ENCODE measurements around the gene STAT6.

Gene STAT6

GRCh38 chr12:57051011-57051410, 60.2 kb downstream of the STAT6 start:
- in situ Hi-C loops (cut with MboI; ENCODE audit: low sequenced_read_pairs) = no loop called here

GRCh38 chr12:57049890-57050289, 61.3 kb downstream of the STAT6 start, which contains the start of gene MYO1A:
Gene MYO1A (minus strand): TSS chr12:57050129. CDS start chr12:57048323, 1,806 bp downstream.
- in situ Hi-C loops (cut with MboI; ENCODE audit: low sequenced_read_pairs) = no loop called here

GRCh38 chr12:57049119-57049446, 62.1 kb downstream of the STAT6 start:
- in situ Hi-C loops (cut with MboI; ENCODE audit: low sequenced_read_pairs) = no loop called here

GRCh38 chr12:57048423-57049118, 62.6 kb downstream of the STAT6 start:
- in situ Hi-C loops (cut with MboI; ENCODE audit: low sequenced_read_pairs) = no loop called here

GRCh38 chr12:57047981-57048380, 63.2 kb downstream of the STAT6 start:
- in situ Hi-C loops (cut with MboI; ENCODE audit: low sequenced_read_pairs) = no loop called here

GRCh38 chr12:57046947-57047890, 63.9 kb downstream of the STAT6 start:
- in situ Hi-C loops (cut with MboI; ENCODE audit: low sequenced_read_pairs) = no loop called here

- in situ Hi-C loops (cut with MboI; ENCODE audit: low sequenced_read_pairs) = no loop called here
Measured at GRCh38 chr12:57046086-57046791, 64.9 kb downstream of the STAT6 start.
